ENCODE results near the gene PGP.

PGP gene

GRCh38 chr16:2196162-2196980, 18.3 kb downstream of the PGP start, which contains the start of gene CASKIN1:
Gene CASKIN1, minus strand, starts transcription at chr16:2196605. Its CDS starts 173 bp downstream, at chr16:2196432.
- Mint-ChIP-seq H3K36me3 (ENCODE audit: insufficient read depth) (no peaks in the 10 kb centered on the region), H3K4me1 (ENCODE audit: low read depth in 2 of 2) (peaks cover 2 to 5% of the 10 kb centered on the region in 2 donors), H3K27ac (no peak within 1 kb of the TSS), H3K4me3 (peak within 1 kb of the TSS; percentile 73 to 74), H3K9me3 (no peaks in the 10 kb centered on the region), H3K27me3 (peaks cover 33 to 50% of the 10 kb centered on the region in 2 donors)
- no peak for DNase-seq
- ATAC-seq (replicated peaks), result peak; percentile 62

GRCh38 chr16:2195322-2196161, 19.1 kb downstream of the PGP start:
- ATAC-seq (replicated peaks) (peak; percentile 28), DNase-seq (no peak)
- peaks cover 2 to 5% of the 10 kb centered on the region in 2 donors for H3K4me1 Mint-ChIP-seq (ENCODE audit: low read depth in 2 of 2)
- H3K27me3 Mint-ChIP-seq, result peaks cover 33 to 50% of the 10 kb centered on the region in 2 donors
- H3K9me3 Mint-ChIP-seq, result no peaks in the 10 kb centered on the region
- H3K4me3 Mint-ChIP-seq, result peak overlapping the region; percentile 48
- H3K36me3 Mint-ChIP-seq (ENCODE audit: insufficient read depth), result no peaks in the 10 kb centered on the region
- H3K27ac Mint-ChIP-seq, result no peak overlapping the region

GRCh38 chr16:2194852-2195321, 19.8 kb downstream of the PGP start:
- Mint-ChIP-seq H3K4me3 (peak overlapping the region in 1 of 2 donors; percentile 48), H3K4me1 (ENCODE audit: low read depth in 2 of 2) (peaks cover 2 to 5% of the 10 kb centered on the region in 2 donors), H3K9me3 (no peaks in the 10 kb centered on the region), H3K27ac (no peak overlapping the region), H3K36me3 (ENCODE audit: insufficient read depth) (no peaks in the 10 kb centered on the region), H3K27me3 (peaks cover 28 to 43% of the 10 kb centered on the region in 2 donors)
- DNase-seq (peak; percentile 25 to 48 (median 33)), ATAC-seq (replicated peaks) (peak; percentile 80)

- DNase-seq (no peak), ATAC-seq (replicated peaks) (no peak)
- no peaks in the 10 kb centered on the region for H3K36me3 Mint-ChIP-seq (ENCODE audit: insufficient read depth)
- peak overlapping the region in 1 of 2 donors; percentile 48 for H3K4me3 Mint-ChIP-seq
- H3K4me1 Mint-ChIP-seq (ENCODE audit: low read depth in 2 of 2), result peaks cover 2 to 5% of the 10 kb centered on the region in 2 donors
- H3K9me3 Mint-ChIP-seq, result no peaks in the 10 kb centered on the region
- H3K27me3 Mint-ChIP-seq, result peaks cover 28 to 39% of the 10 kb centered on the region in 2 donors
- no peak overlapping the region for H3K27ac Mint-ChIP-seq
These were observed 20.3 kb downstream of the PGP start for GRCh38 chr16:2194166-2194834.

GRCh38 chr16:2191446-2191706, 23.3 kb downstream of the PGP start:
- peaks cover 2 to 5% of the 10 kb centered on the region in 2 donors for H3K4me1 Mint-ChIP-seq (ENCODE audit: low read depth in 2 of 2)
- H3K9me3 Mint-ChIP-seq, result no peaks in the 10 kb centered on the region
- no peak for DNase-seq
- H3K4me3 Mint-ChIP-seq, result no peak overlapping the region
- H3K36me3 Mint-ChIP-seq (ENCODE audit: insufficient read depth), result no peaks in the 10 kb centered on the region
- peaks cover 7 to 16% of the 10 kb centered on the region in 2 donors for H3K27me3 Mint-ChIP-seq
- no peak for ATAC-seq (replicated peaks)
- H3K27ac Mint-ChIP-seq, result no peak overlapping the region

- Mint-ChIP-seq H3K27ac (no peak overlapping the region), H3K27me3 (peaks cover 7 to 16% of the 10 kb centered on the region in 2 donors), H3K4me3 (no peak overlapping the region), H3K36me3 (ENCODE audit: insufficient read depth) (no peaks in the 10 kb centered on the region), H3K9me3 (no peaks in the 10 kb centered on the region), H3K4me1 (ENCODE audit: low read depth in 2 of 2) (peaks cover 2 to 5% of the 10 kb centered on the region in 2 donors)
- no peak for DNase-seq
- ATAC-seq (replicated peaks), result no peak
These were observed 23.8 kb downstream of the PGP start for GRCh38 chr16:2190659-2191445.

- H3K36me3 Mint-ChIP-seq (ENCODE audit: insufficient read depth), result no peaks in the 10 kb centered on the region
- no peaks in the 10 kb centered on the region for H3K9me3 Mint-ChIP-seq
- H3K27ac Mint-ChIP-seq, result no peak overlapping the region
- H3K4me1 Mint-ChIP-seq (ENCODE audit: low read depth in 2 of 2), result peaks cover 2 to 5% of the 10 kb centered on the region in 2 donors
- peaks cover 5 to 13% of the 10 kb centered on the region in 2 donors for H3K27me3 Mint-ChIP-seq
- ATAC-seq (replicated peaks), result no peak
- no peak overlapping the region for H3K4me3 Mint-ChIP-seq
- DNase-seq, result no peak
These were observed 24.5 kb downstream of the PGP start for GRCh38 chr16:2190002-2190658.

GRCh38 chr16:2189252-2189893, 25.3 kb downstream of the PGP start:
- no peaks in the 10 kb centered on the region for H3K36me3 Mint-ChIP-seq (ENCODE audit: insufficient read depth)
- no peak for DNase-seq
- H3K4me1 Mint-ChIP-seq (ENCODE audit: low read depth in 2 of 2), result no peaks in the 10 kb centered on the region

GRCh38 chr16:2188395-2188794, 26.2 kb downstream of the PGP start:
- DNase-seq (no peak), ATAC-seq (replicated peaks) (no peak)
- Mint-ChIP-seq H3K4me1 (ENCODE audit: low read depth in 2 of 2) (no peaks in the 10 kb centered on the region), H3K27me3 (no peaks in the 10 kb centered on the region), H3K27ac (no peak overlapping the region), H3K36me3 (ENCODE audit: insufficient read depth) (no peaks in the 10 kb centered on the region), H3K9me3 (no peaks in the 10 kb centered on the region), H3K4me3 (no peak overlapping the region)

More at GRCh38 chr16:2189252-2189893, 25.3 kb downstream of the PGP start:
- Mint-ChIP-seq H3K4me3 (no peak overlapping the region), H3K27ac (no peak overlapping the region), H3K9me3 (no peaks in the 10 kb centered on the region), H3K27me3 (peaks cover 0 to 5% of the 10 kb centered on the region in 2 donors)
- ATAC-seq (replicated peaks), result no peak

GRCh38 chr16:2187212-2187611, 27.4 kb downstream of the PGP start:
- Mint-ChIP-seq H3K27me3 (no peaks in the 10 kb centered on the region), H3K27ac (no peak overlapping the region)

GRCh38 chr16:2186505-2186904, 28.1 kb downstream of the PGP start:
- H3K27ac Mint-ChIP-seq, result no peak overlapping the region
- H3K4me1 Mint-ChIP-seq (ENCODE audit: low read depth in 2 of 2), result peaks cover 5 to 8% of the 10 kb centered on the region in 2 donors
- H3K4me3 Mint-ChIP-seq, result no peak overlapping the region
- H3K9me3 Mint-ChIP-seq, result no peaks in the 10 kb centered on the region
- no peaks in the 10 kb centered on the region for H3K36me3 Mint-ChIP-seq (ENCODE audit: insufficient read depth)
- no peaks in the 10 kb centered on the region for H3K27me3 Mint-ChIP-seq
- ATAC-seq (replicated peaks) (no peak), DNase-seq (no peak)

More at GRCh38 chr16:2187212-2187611, 27.4 kb downstream of the PGP start:
- H3K4me1 Mint-ChIP-seq (ENCODE audit: low read depth in 2 of 2), result peaks cover 3% of the 10 kb centered on the region in 2 donors
- ATAC-seq (replicated peaks) (no peak), DNase-seq (no peak)
- no peaks in the 10 kb centered on the region for H3K36me3 Mint-ChIP-seq (ENCODE audit: insufficient read depth)
- no peak overlapping the region for H3K4me3 Mint-ChIP-seq
- H3K9me3 Mint-ChIP-seq, result no peaks in the 10 kb centered on the region

- no peaks in the 10 kb centered on the region for H3K27me3 Mint-ChIP-seq
- peaks cover 5 to 8% of the 10 kb centered on the region in 2 donors for H3K4me1 Mint-ChIP-seq (ENCODE audit: low read depth in 2 of 2)
- H3K9me3 Mint-ChIP-seq, result no peaks in the 10 kb centered on the region
- no peak overlapping the region for H3K4me3 Mint-ChIP-seq
- H3K36me3 Mint-ChIP-seq (ENCODE audit: insufficient read depth), result no peaks in the 10 kb centered on the region
- peak overlapping the region in 1 of 2 donors; percentile 68 for H3K27ac Mint-ChIP-seq
- DNase-seq (no peak), ATAC-seq (replicated peaks) (no peak)
These were observed 28.6 kb downstream of the PGP start for GRCh38 chr16:2186064-2186463.
